Measurements from ENCODE around the gene ZC3HAV1.

Gene ZC3HAV1

GRCh38 chr7:139071680-139072079, 37.8 kb downstream of the ZC3HAV1 start:
- POLR2A ChIA-PET, result no interaction called here
- CTCF ChIA-PET, result interaction anchor here (0.7 to 1.5 kb wide), 3 partner anchors 18 to 185 kb away, joined by 3 read pairs; no protein-coding TSS in a partner anchor
- DNase-seq (ENCODE audit: extremely low spot score), result no peak
- no peak for TF ChIP-seq CTBP1 (IDR thresholded peaks at IDR 0.05; ENCODE audit: borderline replicate concordance)
- no peak for TF ChIP-seq FOXA1 (IDR thresholded peaks at IDR 0.05)
- no peak for TF ChIP-seq FOXK2 (IDR thresholded peaks at IDR 0.05)
- no peak for TF ChIP-seq BHLHE40 (IDR thresholded peaks at IDR 0.05; ENCODE audit: borderline replicate concordance)
- TF ChIP-seq HDGF (IDR thresholded peaks at IDR 0.05; ENCODE audit: borderline replicate concordance), result no peak
- TF ChIP-seq NFRKB (IDR thresholded peaks at IDR 0.05), result no peak
- no peak for TF ChIP-seq PKNOX1 (IDR thresholded peaks at IDR 0.05)
- no peak for TF ChIP-seq FOXM1 (IDR thresholded peaks at IDR 0.05; ENCODE audit: borderline replicate concordance)
- TF ChIP-seq TARDBP (IDR thresholded peaks at IDR 0.05), result no peak
- no peak for TF ChIP-seq SP1 (IDR thresholded peaks at IDR 0.05)
- no peak for TF ChIP-seq L3MBTL2 (conservative IDR thresholded peaks at IDR 0.05)
- TF ChIP-seq ZNF384 (IDR thresholded peaks at IDR 0.05), result no peak
- TF ChIP-seq ELF4 (IDR thresholded peaks at IDR 0.05), result no peak
- no peak for TF ChIP-seq LEF1 (IDR thresholded peaks at IDR 0.05; ENCODE audit: borderline replicate concordance)
- TF ChIP-seq ARNT (IDR thresholded peaks at IDR 0.05), result no peak
- no peak for TF ChIP-seq SUZ12 (IDR thresholded peaks at IDR 0.05)

DNA sequence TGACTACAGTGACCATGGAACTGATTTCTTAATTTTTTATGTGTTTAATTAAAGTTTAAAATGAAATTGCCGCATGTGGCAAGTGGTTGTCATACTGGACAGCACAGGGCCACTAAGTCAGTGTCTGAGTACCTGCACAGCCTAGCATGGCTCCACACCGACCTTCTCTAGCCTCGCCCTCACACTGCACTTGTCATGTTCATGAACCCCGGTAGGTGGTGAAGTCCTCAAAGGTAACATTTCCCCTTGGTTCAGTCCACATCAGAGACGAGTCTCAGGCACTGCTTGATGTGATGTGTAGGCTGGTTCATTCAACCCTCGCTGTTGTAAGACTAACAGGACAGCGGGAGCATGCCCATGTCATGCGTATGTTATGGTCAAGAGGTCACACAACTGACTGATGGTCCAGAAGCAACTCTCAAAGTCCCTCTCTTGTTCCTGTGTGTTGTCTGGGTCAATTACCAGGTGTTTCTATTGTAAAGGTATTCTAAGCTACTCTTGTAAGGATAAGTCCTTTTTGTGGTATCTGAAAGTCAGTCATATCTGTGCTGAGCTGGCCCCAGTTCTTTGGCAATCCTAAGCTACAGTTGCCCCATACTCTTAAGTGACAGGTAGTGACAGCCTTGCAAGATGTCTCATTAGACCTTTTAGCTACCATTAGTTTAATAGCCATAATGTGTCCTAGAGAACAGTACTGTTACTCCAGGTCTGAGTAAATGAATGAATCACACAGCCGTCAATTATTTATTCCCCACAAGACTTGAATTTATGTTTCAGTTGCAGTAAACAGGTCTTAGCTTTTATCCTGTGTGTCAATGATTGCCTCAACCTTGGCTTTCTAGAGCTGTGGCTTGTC, 40.7 kb downstream of the ZC3HAV1 start:
- ChIA-PET CTCF (interaction anchor here (0.7 to 1.0 kb wide), 2 partner anchors 16 to 182 kb away, joined by 3 read pairs; no protein-coding TSS in a partner anchor), POLR2A (no interaction called here)

GRCh38 chr7:139066315-139066714, 43.2 kb downstream of the ZC3HAV1 start:
- ChIA-PET CTCF (interaction anchor here (0.6 to 4.2 kb wide), 3 partner anchors 9 to 327 kb away, joined by 3 to 19 read pairs (median 4); no protein-coding TSS in a partner anchor), POLR2A (no interaction called here)
- TF ChIP-seq ZNF384 (IDR thresholded peaks at IDR 0.05) (no peak), PKNOX1 (IDR thresholded peaks at IDR 0.05) (no peak), ELF4 (IDR thresholded peaks at IDR 0.05) (no peak)
- DNase-seq (ENCODE audit: extremely low spot score), result no peak

More for the DNA sequence above, 40.7 kb downstream of the ZC3HAV1 start:
- DNase-seq (ENCODE audit: extremely low spot score), result no peak
- no peak for TF ChIP-seq NFRKB (IDR thresholded peaks at IDR 0.05)
- no peak for TF ChIP-seq ARNT (IDR thresholded peaks at IDR 0.05)
- no peak for TF ChIP-seq ZNF384 (IDR thresholded peaks at IDR 0.05)
- TF ChIP-seq HDGF (IDR thresholded peaks at IDR 0.05; ENCODE audit: borderline replicate concordance), result no peak
- TF ChIP-seq FOXM1 (IDR thresholded peaks at IDR 0.05; ENCODE audit: borderline replicate concordance), result no peak
- no peak for TF ChIP-seq PKNOX1 (IDR thresholded peaks at IDR 0.05)
- TF ChIP-seq TARDBP (IDR thresholded peaks at IDR 0.05), result no peak
- TF ChIP-seq SUZ12 (IDR thresholded peaks at IDR 0.05), result no peak
- TF ChIP-seq FOXK2 (IDR thresholded peaks at IDR 0.05), result no peak
- TF ChIP-seq FOXA1 (IDR thresholded peaks at IDR 0.05), result no peak
- TF ChIP-seq CTBP1 (IDR thresholded peaks at IDR 0.05; ENCODE audit: borderline replicate concordance), result no peak
- no peak for TF ChIP-seq ELF4 (IDR thresholded peaks at IDR 0.05)
- TF ChIP-seq L3MBTL2 (conservative IDR thresholded peaks at IDR 0.05), result no peak
- TF ChIP-seq LEF1 (IDR thresholded peaks at IDR 0.05; ENCODE audit: borderline replicate concordance), result no peak
- TF ChIP-seq SP1 (IDR thresholded peaks at IDR 0.05), result no peak
- TF ChIP-seq BHLHE40 (IDR thresholded peaks at IDR 0.05; ENCODE audit: borderline replicate concordance), result no peak

DNA sequence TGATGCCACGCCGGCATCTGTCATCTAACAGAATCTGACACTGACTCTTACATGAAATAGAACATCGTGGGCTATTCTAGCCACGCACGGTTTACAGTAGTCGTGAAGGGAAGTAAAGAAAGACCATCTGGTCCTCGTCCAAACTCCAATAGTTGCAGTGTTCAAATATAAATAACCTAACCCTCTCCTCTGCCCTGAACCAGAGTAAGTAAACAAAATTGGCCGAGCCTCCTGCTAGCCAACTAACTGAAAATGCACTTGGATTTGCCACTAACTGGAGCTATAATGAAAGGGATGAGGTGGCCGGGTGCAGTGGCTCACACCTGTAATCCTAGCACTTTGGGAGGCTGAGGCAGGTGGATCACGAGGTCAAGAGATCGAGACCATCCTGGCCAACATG, 44.2 kb downstream of the ZC3HAV1 start:
- CTCF ChIA-PET, result interaction anchor here (4.2 kb wide), 1 partner anchor 10 kb away, joined by 19 read pairs; no protein-coding TSS in a partner anchor
- no peak for TF ChIP-seq LEF1 (IDR thresholded peaks at IDR 0.05; ENCODE audit: borderline replicate concordance)
- no peak for TF ChIP-seq HDGF (IDR thresholded peaks at IDR 0.05; ENCODE audit: borderline replicate concordance)
- no peak for TF ChIP-seq ARNT (IDR thresholded peaks at IDR 0.05)
- TF ChIP-seq PKNOX1 (IDR thresholded peaks at IDR 0.05), result no peak
- no peak for TF ChIP-seq CTBP1 (IDR thresholded peaks at IDR 0.05; ENCODE audit: borderline replicate concordance)
- no peak for TF ChIP-seq L3MBTL2 (conservative IDR thresholded peaks at IDR 0.05)
- TF ChIP-seq NFRKB (IDR thresholded peaks at IDR 0.05), result no peak
- TF ChIP-seq FOXK2 (IDR thresholded peaks at IDR 0.05), result no peak
- TF ChIP-seq BHLHE40 (IDR thresholded peaks at IDR 0.05; ENCODE audit: borderline replicate concordance), result no peak
- TF ChIP-seq FOXA1 (IDR thresholded peaks at IDR 0.05), result no peak
- TF ChIP-seq ZNF384 (IDR thresholded peaks at IDR 0.05), result no peak
- TF ChIP-seq SUZ12 (IDR thresholded peaks at IDR 0.05), result no peak
- POLR2A ChIA-PET, result interaction anchor here (0.8 kb wide), 1 partner anchor 68 kb away, joined by 3 read pairs; a partner anchor contains a TSS
- DNase-seq (ENCODE audit: extremely low spot score), result no peak

GRCh38 chr7:139061416-139061815, 48.1 kb downstream of the ZC3HAV1 start:
- ChIA-PET POLR2A (no interaction called here), CTCF (interaction anchor here (1.0 kb wide), 1 partner anchor 13 kb away, joined by 4 read pairs; no protein-coding TSS in a partner anchor)
- TF ChIP-seq SP1 (IDR thresholded peaks at IDR 0.05) (no peak), FOXK2 (IDR thresholded peaks at IDR 0.05) (no peak), ARNT (IDR thresholded peaks at IDR 0.05) (no peak), HDGF (IDR thresholded peaks at IDR 0.05; ENCODE audit: borderline replicate concordance) (no peak), TARDBP (IDR thresholded peaks at IDR 0.05) (no peak), SUZ12 (IDR thresholded peaks at IDR 0.05) (no peak), PKNOX1 (IDR thresholded peaks at IDR 0.05) (no peak), CTBP1 (IDR thresholded peaks at IDR 0.05; ENCODE audit: borderline replicate concordance) (no peak), BHLHE40 (IDR thresholded peaks at IDR 0.05; ENCODE audit: borderline replicate concordance) (no peak), LEF1 (IDR thresholded peaks at IDR 0.05; ENCODE audit: borderline replicate concordance) (no peak), ZNF384 (IDR thresholded peaks at IDR 0.05) (no peak), NFRKB (IDR thresholded peaks at IDR 0.05) (no peak), FOXM1 (IDR thresholded peaks at IDR 0.05; ENCODE audit: borderline replicate concordance) (no peak), L3MBTL2 (conservative IDR thresholded peaks at IDR 0.05) (no peak)
- no peak for DNase-seq (ENCODE audit: extremely low spot score)

Data from HEK293T (cell line).